H1 (cell line): ENCODE results near the gene PRIMA1. TPM values are rescaled to one million over a fixed set of nuclear protein-coding genes. Genes with fewer than 3 reads are reported as not detected.

Experiments used
- CTCF ChIA-PET: fragments of 300-600 bp; sonication (Branson Sonifier 250); formaldehyde crosslinking; loops from one replicate; lab custom pipeline; 2021; ENCODE audit not compliant: partially characterized antibody; lab: Charles Lee
- POLR2A ChIA-PET: fragments of 300-600 bp; sonication (Branson Sonifier 250); formaldehyde crosslinking; loops from one replicate; lab custom pipeline; 2021; ENCODE audit warnings: inconsistent platforms; ENCODE audit not compliant: partially characterized antibody; lab: Charles Lee
- DNase-seq, 2 experiments: peaks; one replicate each; pipeline versions ENCODE4 v3.0.0 to v3.0.0-alpha.2; 2010 to 2022; ENCODE audit warnings: low spot score in 2 of 2, low read depth in 1 of 2, mixed read lengths in 1 of 2
- FAIRE-seq: peaks from 2 replicates; lab custom pipeline; 2011; peaks lifted over from hg19 to GRCh38; lab: Jason Lieb, UNC
- H2AFZ ChIP-seq: 2 replicates; pipeline ENCODE4 v1.8.1; 2012; ENCODE audit warnings: low read length, inconsistent platforms
- H2AK5ac ChIP-seq: 2 replicates; pipeline ENCODE4 v1.6.1; 2013; ENCODE audit warnings: low read depth, low read length
- H2BK120ac ChIP-seq: replicated peaks from 2 replicates; pipeline ENCODE3; 2013; ENCODE audit warnings: low read depth, low read length, inconsistent platforms
- H2BK12ac ChIP-seq: 2 replicates; pipeline ENCODE4 v1.6.1; 2013; ENCODE audit warnings: low read depth, low read length
- H2BK15ac ChIP-seq: 2 replicates; pipeline ENCODE4 v1.6.1; 2013; ENCODE audit warnings: low read length
- H2BK20ac ChIP-seq: 2 replicates; pipeline ENCODE4 v1.6.1; 2013; ENCODE audit warnings: low read length
- H2BK5ac ChIP-seq: 2 replicates; pipeline ENCODE4 v1.6.1; 2013; ENCODE audit warnings: low read depth, low read length
- H3K14ac ChIP-seq: 2 replicates; pipeline ENCODE4 v1.6.1; 2013; ENCODE audit warnings: inconsistent platforms; ENCODE audit not compliant: insufficient read length
- H3K18ac ChIP-seq: 2 replicates; pipeline ENCODE4 v1.6.1; 2013; ENCODE audit warnings: low read length; ENCODE audit errors: extremely low read depth
- H3K23ac ChIP-seq: 2 replicates; pipeline ENCODE4 v1.6.1; 2013; ENCODE audit warnings: inconsistent platforms; ENCODE audit not compliant: insufficient read length
- H3K23me2 ChIP-seq: 2 replicates; pipeline ENCODE4 v1.6.1; 2013; ENCODE audit warnings: low read depth, low read length
- H3K27ac ChIP-seq: 2 replicates; pipeline ENCODE4 v1.6.1; 2011; ENCODE audit warnings: low read depth, low read length, inconsistent platforms
- H3K27me3 ChIP-seq, 4 experiments: replicated peaks in 1 of 4; 1 replicate in 1 of 4; 2 replicates in 3 of 4; pipeline versions ENCODE4 v1.6.1 to v1.8.1; 2011 to 2013; ENCODE audit warnings: low read length in 3 of 4, mild to moderate bottlenecking in 3 of 4, inconsistent platforms in 2 of 4, mixed read lengths in 2 of 4, moderate library complexity in 1 of 4; ENCODE audit not compliant: control insufficient read depth in 3 of 4, insufficient read depth in 3 of 4; ENCODE audit errors: extremely low read depth in 1 of 4
- H3K36me3 ChIP-seq, 4 experiments: 2 replicates each; pipeline versions ENCODE4 v1.6.1 to v1.8.1; 2011 to 2013; ENCODE audit warnings: mild to moderate bottlenecking in 4 of 4, low read length in 3 of 4, moderate library complexity in 2 of 4, control low read depth in 1 of 4, inconsistent platforms in 1 of 4; ENCODE audit not compliant: insufficient read depth in 4 of 4, control insufficient read depth in 2 of 4
- H3K4ac ChIP-seq: replicated peaks from 2 replicates; pipeline ENCODE3; 2013; ENCODE audit warnings: low read length, low read depth, mixed read lengths, inconsistent platforms; ENCODE audit not compliant: insufficient read length
- H3K4me1 ChIP-seq, 4 experiments: replicated peaks in 1 of 4; 1 replicate in 1 of 4; 2 replicates in 3 of 4; pipeline versions ENCODE4 v1.6.1 to v1.8.1; 2011 to 2013; ENCODE audit warnings: low read length in 3 of 4, inconsistent platforms in 2 of 4, mixed read lengths in 1 of 4; ENCODE audit not compliant: insufficient read depth in 4 of 4, control insufficient read depth in 3 of 4
- H3K4me2 ChIP-seq, 2 experiments: 2 replicates each; pipeline versions ENCODE4 v1.6.1 to v1.8.1; 2011 to 2013; ENCODE audit warnings: low read depth in 2 of 2, low read length in 2 of 2, control low read depth in 1 of 2, inconsistent platforms in 1 of 2, mild to moderate bottlenecking in 1 of 2; ENCODE audit not compliant: insufficient read depth in 1 of 2
- H3K4me3 ChIP-seq, 4 experiments: fragments of 200-600, 300-600 bp in 1 of 4; sonication (generic), shearing (Covaris generic), sonication (Bioruptor Twin) in 1 of 4; 2 replicates each; pipeline versions ENCODE4 v1.5.1 to v1.8.1; 2011 to 2016; ENCODE audit warnings: low read length in 4 of 4, low read depth in 3 of 4, control low read depth in 2 of 4, inconsistent platforms in 2 of 4, mild to moderate bottlenecking in 2 of 4, mixed read lengths in 1 of 4, moderate library complexity in 1 of 4; ENCODE audit not compliant: insufficient read depth in 2 of 4; ENCODE audit errors: extremely low read depth in 1 of 4
- H3K56ac ChIP-seq: replicated peaks from 2 replicates; pipeline ENCODE3; 2013; ENCODE audit warnings: low read depth, mild to moderate bottlenecking, mixed read lengths, low read length, inconsistent platforms; ENCODE audit not compliant: insufficient read length
- H3K79me1 ChIP-seq: 2 replicates; pipeline ENCODE4 v1.6.1; 2013; ENCODE audit warnings: low read depth, low read length, control low read depth
- H3K79me2 ChIP-seq, 2 experiments: 2 replicates each; pipeline versions ENCODE4 v1.6.1 to v1.8.1; 2012 to 2013; ENCODE audit warnings: low read length in 2 of 2, mild to moderate bottlenecking in 2 of 2, inconsistent platforms in 1 of 2; ENCODE audit not compliant: insufficient read depth in 2 of 2, control insufficient read depth in 1 of 2
- H3K9ac ChIP-seq, 4 experiments: replicated peaks in 1 of 4; 1 replicate in 1 of 4; 2 replicates in 3 of 4; pipeline versions ENCODE4 v1.6.1 to v1.8.1; 2011 to 2013; ENCODE audit warnings: low read depth in 3 of 4, low read length in 3 of 4, control low read depth in 2 of 4, mild to moderate bottlenecking in 2 of 4, moderate library complexity in 2 of 4, inconsistent platforms in 1 of 4; ENCODE audit errors: extremely low read depth in 1 of 4
- H3K9me3 ChIP-seq, 2 experiments: 2 replicates each; pipeline versions ENCODE4 v1.6.1 to v1.8.1; 2012 to 2013; ENCODE audit warnings: mild to moderate bottlenecking in 2 of 2, moderate library complexity in 2 of 2, control low read depth in 1 of 2, inconsistent platforms in 1 of 2, low read depth in 1 of 2, low read length in 1 of 2, mixed read lengths in 1 of 2; ENCODE audit not compliant: insufficient read depth in 2 of 2
- H4K20me1 ChIP-seq, 2 experiments: replicated peaks in 1 of 2; 2 replicates each; pipeline versions ENCODE3 to v1.8.1; 2011 to 2013; ENCODE audit warnings: inconsistent platforms in 2 of 2, low read length in 2 of 2, mild to moderate bottlenecking in 1 of 2; ENCODE audit not compliant: insufficient read depth in 2 of 2, control insufficient read depth in 1 of 2
- H4K5ac ChIP-seq: 2 replicates; pipeline ENCODE4 v1.6.1; 2013; ENCODE audit warnings: low read length, low read depth, mixed read lengths, inconsistent platforms; ENCODE audit not compliant: insufficient read length
- H4K8ac ChIP-seq: 2 replicates; pipeline ENCODE4 v1.8.0; 2013; ENCODE audit warnings: mild to moderate bottlenecking, moderate library complexity, low read length, inconsistent platforms; ENCODE audit not compliant: insufficient read depth; ENCODE audit errors: extremely low read depth
- H4K91ac ChIP-seq: replicated peaks from 2 replicates; pipeline ENCODE3; 2013; ENCODE audit warnings: low read length, mixed read lengths, inconsistent platforms; ENCODE audit not compliant: insufficient read length
- BRCA1 ChIP-seq: IDR thresholded peaks from 2 replicates; pipeline ENCODE4 v1.6.1; 2012; ENCODE audit warnings: low read depth, low read length, improper control_type of control experiment
- CHD1 ChIP-seq: IDR thresholded peaks from 2 replicates; pipeline ENCODE4 v1.6.1; 2012; ENCODE audit warnings: low read depth, low read length, improper control_type of control experiment
- CREB1 ChIP-seq: IDR thresholded peaks from 2 replicates; pipeline ENCODE4 v1.6.1; 2012; ENCODE audit warnings: inconsistent platforms
- CTBP2 ChIP-seq: IDR thresholded peaks from 2 replicates; pipeline ENCODE4 v1.7.0; 2011; ENCODE audit warnings: borderline replicate concordance, mild to moderate bottlenecking, moderate library complexity, mixed read lengths, low read length; ENCODE audit not compliant: insufficient read depth, insufficient read length
- KDM4A ChIP-seq: IDR thresholded peaks from one replicate; pipeline ENCODE4 v1.7.1; 2012; ENCODE audit warnings: low read depth, mild to moderate bottlenecking, moderate library complexity, low read length, inconsistent platforms; ENCODE audit not compliant: severe bottlenecking
- MAX ChIP-seq: IDR thresholded peaks from 2 replicates; pipeline ENCODE4 v1.6.1; 2012; ENCODE audit warnings: inconsistent platforms
- SP4 ChIP-seq: IDR thresholded peaks from 2 replicates; pipeline ENCODE4 v1.6.1; 2012; ENCODE audit warnings: low read length, inconsistent platforms
- SRF ChIP-seq: IDR thresholded peaks from 2 replicates; pipeline ENCODE4 v1.6.1; 2011; ENCODE audit warnings: mild to moderate bottlenecking, low read depth, low read length, moderate library complexity
- TBP ChIP-seq: IDR thresholded peaks from 2 replicates; pipeline ENCODE4 v1.6.1; 2011; ENCODE audit warnings: low read depth, low read length, improper control_type of control experiment
- USF2 ChIP-seq: IDR thresholded peaks from 2 replicates; pipeline ENCODE4 v1.6.1; 2011; ENCODE audit warnings: low read length, improper control_type of control experiment
- WGBS, 2 experiments: shearing (Covaris generic) in 1 of 2; methylation state at CpG; one replicate each; pipeline versions ENCODE4 v1.1.6 to v1.1.7; 2013 to 2015; ENCODE audit warnings: low lambda C conversion rate in 2 of 2, mixed read lengths in 2 of 2, inconsistent platforms in 1 of 2, low coverage in 1 of 2, missing lambda C conversion rate in 1 of 2; ENCODE audit not compliant: insufficient replicate concordance in 2 of 2, insufficient coverage in 1 of 2, insufficient read length in 1 of 2; ENCODE audit errors: extremely low coverage in 1 of 2, missing lambda C conversion rate in 1 of 2; 5-methylcytosine and 5-hydroxymethylcytosine counted together
- polyA plus RNA-seq, 7 experiments: library from polyadenylated mRNA; depleted of rRNA in 3 of 7; stranded (reverse) in 5 of 7; unstranded in 2 of 7; fragments of >200 nt in 5 of 7; fragments of 200-250 nt in 2 of 7; gene quantifications; 1 replicate in 5 of 7; 2 replicates in 1 of 7; 4 replicates in 1 of 7; pipeline versions ENCODE4 v1.2.1 to v1.2.3, GENCODE V29; 2011 to 2013; ENCODE audit warnings: missing spikeins in 2 of 7, mixed read lengths in 2 of 7
- total RNA-seq: library from RNA; stranded (reverse); fragmentation: NEBNext Ultra II Directional; extraction: Animal tissue kit (Norgen Biotek cat#: 25700); gene quantifications from 2 replicates; pipeline ENCODE4 v1.2.1, GENCODE V29; 2021

The PRIMA1 gene
- total and polyA plus RNA-seq, 2 of the 8 experiments (the other 6 are each of a cell fraction or from before 2014, with no cell fraction given), result 2.8 to 4.5 TPM

- no peaks in the 10 kb centered on the region for H4K20me1 ChIP-seq
- H3K27ac ChIP-seq, result no peak overlapping the region
- H3K9me3 ChIP-seq, result no peaks in the 10 kb centered on the region
- no peaks in the 10 kb centered on the region for H3K23me2 ChIP-seq
- no peak overlapping the region for H2AFZ ChIP-seq
- H2BK15ac ChIP-seq, result no peak overlapping the region
- CTCF ChIA-PET, result interaction anchor here (0.8 to 2.2 kb wide), 4 partner anchors 8 to 508 kb away, joined by 3 to 6 read pairs (median 4); partner anchors contain the start of gene UBR7
- H3K18ac ChIP-seq, result no peak overlapping the region
- H4K8ac ChIP-seq, result peak overlapping the region; percentile 38; the same call in 1 of the 2 replicates
- no peak overlapping the region for H2BK5ac ChIP-seq
- no peaks in the 10 kb centered on the region for H3K79me1 ChIP-seq
- H3K79me2 ChIP-seq, result no peaks in the 10 kb centered on the region
- H2BK12ac ChIP-seq, result no peak overlapping the region
- H3K23ac ChIP-seq, result no peak overlapping the region
- no peak overlapping the region for H3K4ac ChIP-seq
- no peaks in the 10 kb centered on the region for H3K36me3 ChIP-seq
- DNase-seq (peak in 1 of 2 experiments; percentile 38), FAIRE-seq (no peak)
- 0 out of 2 replicates have a peak overlapping the region, but pooled peaks have one; percentile 48 for H2BK20ac ChIP-seq
- POLR2A ChIA-PET, result interaction anchor here (0.8 to 1.1 kb wide), 3 partner anchors 8 to 11 kb away, joined by 3 read pairs; no protein-coding TSS in a partner anchor
- H2BK120ac ChIP-seq, result no peak overlapping the region
- no peak overlapping the region for H2AK5ac ChIP-seq
- 91% methylated on average over 11 of the region's 13 CpGs; no CpG with 5 or more reads in 1 of the 2 experiments for WGBS, 2 experiments
- no peak overlapping the region for H3K14ac ChIP-seq
- TF ChIP-seq MAX (no peak), SRF (no peak), TBP (no peak), SP4 (no peak), USF2 (no peak), CHD1 (no peak), CTBP2 (no peak), CREB1 (no peak), KDM4A (no peak), BRCA1 (no peak)
- TF ChIP-seq, all 59 proteins: peak for 0
- no peak overlapping the region for H4K91ac ChIP-seq
- no peak overlapping the region for H4K5ac ChIP-seq
- H3K4me3 ChIP-seq, result no peak overlapping the region
- no peaks in the 10 kb centered on the region for H3K27me3 ChIP-seq
- no peak overlapping the region for H3K4me2 ChIP-seq
- H3K56ac ChIP-seq, result no peak overlapping the region
- H3K9ac ChIP-seq, result no peak overlapping the region
- peaks cover 4 to 13% (median 7%) of the 10 kb centered on the region in 4 experiments for H3K4me1 ChIP-seq
Measured at GRCh38 chr14:93715279-93715927, 72.9 kb downstream of the PRIMA1 start.
